Thyroid gland (tissue), 4 donors: ENCODE measurements around the gene TASP1.

Experiments
- CTCF ChIP-seq, 6 experiments: fragments of 200-600 bp in 3 of 6; fragments of 450-650 bp in 3 of 6; sonication (generic) in 3 of 6; IDR thresholded peaks; one replicate each; pipeline ENCODE4 v1.5.1; 2016 to 2019; ENCODE audit warnings: antibody characterized with exemption in 6 of 6, mild to moderate bottlenecking in 2 of 6, inconsistent platforms in 1 of 6, moderate library complexity in 1 of 6
- POLR2A ChIP-seq, 2 donors: fragments of 450-650 bp; IDR thresholded peaks; one replicate each; pipeline ENCODE4 v1.6.1; 2017; ENCODE audit warnings: antibody characterized with exemption in 2 of 2, mild to moderate bottlenecking in 2 of 2, moderate library complexity in 1 of 2

- no peak for TF ChIP-seq CTCF (IDR thresholded peaks at IDR 0.05)
- no peak for TF ChIP-seq POLR2A (IDR thresholded peaks at IDR 0.05)
Measured at GRCh38 chr20:13392391-13392790, 246.3 kb downstream of the TASP1 start.
